A673 (cell line): ENCODE data around the gene ABI3. TPM values are rescaled to one million over a fixed set of nuclear protein-coding genes. Genes with fewer than 3 reads are reported as not detected.

Source experiments
- BruUV-seq: library from RNA; stranded (reverse); fragments of 400-500 nt; replicated peaks from 2 replicates; lab custom pipeline; 2021; lab: Mats Ljungman, UMichigan
- CTCF ChIA-PET: fragments of 300-600 bp; sonication (Branson Sonifier 250); formaldehyde crosslinking; loops from one replicate; lab custom pipeline; 2022; ENCODE audit warnings: antibody characterized with exemption; lab: Charles Lee
- POLR2A ChIA-PET: fragments of 300-600 bp; sonication (Branson Sonifier 250); formaldehyde crosslinking; loops from one replicate; lab custom pipeline; 2022; ENCODE audit warnings: antibody characterized with exemption; ENCODE audit not compliant: low non-redundant PET; lab: Charles Lee
- DNase-seq: peaks from one replicate; pipeline ENCODE4 v3.0.0-alpha.2; 2015; ENCODE audit warnings: low spot score
- H3K27ac ChIP-seq: fragments of 200-600 bp; sonication (generic); 2 replicates; pipeline ENCODE4 v1.5.1; 2016; ENCODE audit warnings: mixed run types, low read depth, mild to moderate bottlenecking, mixed read lengths, antibody characterized with exemption, low read length; ENCODE audit not compliant: poor library complexity, severe bottlenecking
- H3K27me3 ChIP-seq: fragments of 200-600 bp; sonication (generic); replicated peaks from 2 replicates; pipeline ENCODE4 v1.6.1; 2017; ENCODE audit warnings: mixed run types, low read depth, mild to moderate bottlenecking, mixed read lengths, antibody characterized with exemption, low read length; ENCODE audit not compliant: insufficient read depth, poor library complexity
- H3K36me3 ChIP-seq: fragments of 200-600 bp; sonication (generic); 2 replicates; pipeline ENCODE4 v1.6.1; 2016; ENCODE audit warnings: mixed run types, mild to moderate bottlenecking, mixed read lengths, antibody characterized with exemption, low read length; ENCODE audit not compliant: insufficient read depth, poor library complexity, severe bottlenecking
- H3K4me1 ChIP-seq: fragments of 200-600 bp; sonication (generic); 2 replicates; pipeline ENCODE4 v1.6.1; 2017; ENCODE audit warnings: mixed run types, mild to moderate bottlenecking, mixed read lengths, antibody characterized with exemption, low read length; ENCODE audit not compliant: insufficient read depth, poor library complexity, severe bottlenecking
- H3K4me3 ChIP-seq: fragments of 200-600 bp; sonication (generic); 2 replicates; pipeline ENCODE4 v1.5.1; 2016; ENCODE audit warnings: low read depth, mixed run types, mild to moderate bottlenecking, mixed read lengths, low read length; ENCODE audit not compliant: poor library complexity, severe bottlenecking
- H3K9me3 ChIP-seq: fragments of 200-600 bp; sonication (generic); 2 replicates; pipeline ENCODE4 v1.6.1; 2016; ENCODE audit warnings: mixed run types, low read depth, mild to moderate bottlenecking, mixed read lengths, antibody characterized with exemption, low read length; ENCODE audit not compliant: poor library complexity, severe bottlenecking
- EZH2 ChIP-seq: fragments of 200-600 bp; sonication (generic); IDR thresholded peaks from 2 replicates; pipeline ENCODE4 v1.6.1; 2017; ENCODE audit warnings: borderline replicate concordance, low read depth, mild to moderate bottlenecking, mixed read lengths, antibody characterized with exemption, low read length; ENCODE audit not compliant: poor library complexity, severe bottlenecking
- intact Hi-C: fragments of 100-400 bp; cut with micrococcal nuclease; formaldehyde crosslinking; loops from one replicate; pipeline ENCODE4 v1.10.0; 2022; ENCODE audit not compliant: unreplicated experiment
- total RNA-seq: library from RNA; stranded (reverse); gene quantifications from 2 replicates; pipeline ENCODE4 v1.2.3, GENCODE V29; 2021
- TF ChIP-seq, protein P1 (sequence below): fragments of 300-800, 200-600 bp; sonication (generic); conservative IDR thresholded peaks from 2 replicates; pipeline ENCODE4 v1.5.1; 2017; ENCODE audit warnings: low read depth, mild to moderate bottlenecking, antibody characterized with exemption, low read length, moderate library complexity, mixed read lengths

The ABI3 gene
- total RNA-seq, 1 experiment from 2014 or later, result 9.7 TPM

DNA sequence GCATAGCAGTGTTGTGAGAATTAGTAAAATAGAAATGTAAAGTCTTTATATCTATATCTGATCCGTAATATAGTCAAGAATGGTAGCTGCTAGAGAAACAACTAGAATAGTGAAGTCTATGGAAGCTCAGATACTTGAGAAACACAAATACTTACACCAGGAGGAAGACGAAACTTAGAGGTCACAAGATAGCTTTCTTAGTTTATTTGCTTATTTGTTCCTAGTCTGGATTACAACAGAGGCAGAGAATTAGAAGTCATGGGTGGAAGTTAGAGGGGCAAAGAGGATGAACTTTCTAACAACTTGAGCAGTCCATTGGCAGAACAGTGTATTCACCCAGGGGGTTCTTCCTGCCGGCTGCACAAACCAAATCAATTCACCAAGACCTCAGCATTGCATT is 14.0 kb upstream of the ABI3 start:
- POLR2A ChIA-PET, result no interaction called here

DNA sequence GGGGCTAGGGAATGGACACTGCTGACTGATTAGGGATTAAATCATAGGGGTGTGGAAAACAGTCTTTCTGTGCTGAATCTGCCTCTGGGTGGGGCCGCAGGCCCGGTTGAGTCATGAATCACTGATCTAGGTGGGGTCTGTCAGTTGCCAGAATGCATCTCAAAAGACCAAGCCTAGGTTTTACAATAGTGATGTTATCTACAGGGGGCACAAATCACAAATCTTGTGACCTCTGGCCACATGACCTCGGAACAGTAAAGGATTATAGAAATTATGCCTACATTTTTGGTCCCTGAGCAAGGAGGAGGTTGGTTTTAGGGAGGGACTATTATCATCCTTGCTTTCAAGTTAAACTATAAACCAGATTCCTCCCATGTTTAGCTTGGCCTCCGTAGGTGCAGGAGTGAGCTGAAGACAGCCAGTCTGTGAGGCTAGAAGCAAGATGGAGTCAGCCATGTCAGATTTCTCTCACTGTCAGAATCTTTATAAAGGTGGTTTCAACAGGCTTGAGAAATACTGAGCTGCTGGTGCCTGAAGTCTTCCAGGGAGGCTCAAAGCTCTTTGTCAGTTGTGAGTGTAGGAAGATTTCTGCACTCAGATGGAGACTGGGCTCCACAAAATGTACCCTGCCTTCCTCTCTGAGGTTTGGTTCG is 13.0 kb upstream of the ABI3 start:
- Histone ChIP-seq H3K4me3 (no peak overlapping the region), H3K9me3 (no peaks in the 10 kb centered on the region), H3K4me1 (peaks cover 11% of the 10 kb centered on the region), H3K36me3 (no peaks in the 10 kb centered on the region), H3K27me3 (no peaks in the 10 kb centered on the region), H3K27ac (no peak overlapping the region)
- TF ChIP-seq, protein P1, sequence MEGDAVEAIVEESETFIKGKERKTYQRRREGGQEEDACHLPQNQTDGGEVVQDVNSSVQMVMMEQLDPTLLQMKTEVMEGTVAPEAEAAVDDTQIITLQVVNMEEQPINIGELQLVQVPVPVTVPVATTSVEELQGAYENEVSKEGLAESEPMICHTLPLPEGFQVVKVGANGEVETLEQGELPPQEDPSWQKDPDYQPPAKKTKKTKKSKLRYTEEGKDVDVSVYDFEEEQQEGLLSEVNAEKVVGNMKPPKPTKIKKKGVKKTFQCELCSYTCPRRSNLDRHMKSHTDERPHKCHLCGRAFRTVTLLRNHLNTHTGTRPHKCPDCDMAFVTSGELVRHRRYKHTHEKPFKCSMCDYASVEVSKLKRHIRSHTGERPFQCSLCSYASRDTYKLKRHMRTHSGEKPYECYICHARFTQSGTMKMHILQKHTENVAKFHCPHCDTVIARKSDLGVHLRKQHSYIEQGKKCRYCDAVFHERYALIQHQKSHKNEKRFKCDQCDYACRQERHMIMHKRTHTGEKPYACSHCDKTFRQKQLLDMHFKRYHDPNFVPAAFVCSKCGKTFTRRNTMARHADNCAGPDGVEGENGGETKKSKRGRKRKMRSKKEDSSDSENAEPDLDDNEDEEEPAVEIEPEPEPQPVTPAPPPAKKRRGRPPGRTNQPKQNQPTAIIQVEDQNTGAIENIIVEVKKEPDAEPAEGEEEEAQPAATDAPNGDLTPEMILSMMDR, result no peak
- TF ChIP-seq EZH2, result no peak
- ChIA-PET CTCF (no interaction called here), POLR2A (interaction anchor here (0.6 kb wide), 1 partner anchor 14 kb away, joined by 3 read pairs; no protein-coding TSS in a partner anchor)
- intact Hi-C loops, result loop anchor here (10.0 kb wide), 1 partner anchor 293 kb away; the partner anchor contains the start of gene UBE2Z
- DNase-seq, result no peak
- BruUV-seq, result no TSS peak

More for the DNA sequence above, 14.0 kb upstream of the ABI3 start:
- H3K4me1 ChIP-seq, result peaks cover 11% of the 10 kb centered on the region
- no peak for TF ChIP-seq EZH2
- TF ChIP-seq, protein P1, result no peak
- no peaks in the 10 kb centered on the region for H3K9me3 ChIP-seq
- peak; percentile 44 for DNase-seq
- H3K4me3 ChIP-seq, result no peak overlapping the region
- BruUV-seq, result no TSS peak
- no peaks in the 10 kb centered on the region for H3K36me3 ChIP-seq
- H3K27me3 ChIP-seq, result no peaks in the 10 kb centered on the region
- CTCF ChIA-PET, result interaction anchor here (0.5 kb wide), 1 partner anchor 894 kb away, joined by 3 read pairs; no protein-coding TSS in a partner anchor
- H3K27ac ChIP-seq, result no peak overlapping the region
- intact Hi-C loops, result loop anchor here (10.0 kb wide), 1 partner anchor 292 kb away; the partner anchor contains the start of gene UBE2Z

DNA sequence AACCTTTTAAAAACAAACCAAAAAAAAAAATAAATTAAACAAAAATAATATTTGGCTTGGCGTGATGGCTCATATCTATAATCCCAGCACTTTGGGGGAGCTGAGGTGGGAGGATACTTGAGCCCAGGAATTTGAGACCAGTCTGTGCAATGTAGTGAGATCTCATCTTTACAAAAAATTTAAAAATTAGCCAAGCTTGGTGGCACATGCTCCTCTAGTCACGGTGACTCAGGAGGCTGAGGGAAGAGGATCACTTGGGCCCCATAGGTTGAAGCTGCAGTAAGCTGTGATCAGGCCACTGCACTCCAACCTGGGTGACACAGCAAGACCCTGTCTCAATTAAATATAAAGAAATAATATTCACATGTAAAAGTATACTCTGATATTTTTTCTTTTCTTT is 12.3 kb upstream of the ABI3 start:
- no peak overlapping the region for H3K4me3 ChIP-seq
- no peak overlapping the region for H3K27ac ChIP-seq
- H3K27me3 ChIP-seq, result no peaks in the 10 kb centered on the region
- DNase-seq, result no peak
- CTCF ChIA-PET, result interaction anchor here (0.5 kb wide), 1 partner anchor 681 kb away, joined by 8 read pairs; no protein-coding TSS in a partner anchor
- intact Hi-C loops, result loop anchor here (10.0 kb wide), 1 partner anchor 293 kb away; the partner anchor contains the start of gene UBE2Z
- H3K36me3 ChIP-seq, result no peaks in the 10 kb centered on the region
- H3K4me1 ChIP-seq, result peaks cover 11% of the 10 kb centered on the region
- BruUV-seq, result no TSS peak
- no peaks in the 10 kb centered on the region for H3K9me3 ChIP-seq
- TF ChIP-seq, protein P1, result no peak
- TF ChIP-seq EZH2, result no peak
- POLR2A ChIA-PET, result interaction anchor here (0.7 kb wide), 1 partner anchor 24 kb away, joined by 7 read pairs; no protein-coding TSS in a partner anchor
